ENCODE data around the gene PROX2. TPM values are rescaled to one million over a fixed set of nuclear protein-coding genes. Genes with fewer than 3 reads are reported as not detected.
A peak's percentile ranks its signal among the peaks of the same experiment; 100 is the strongest.

PROX2 gene
- total RNA-seq, 4 donors from 2014 or later: not detected

- TF ChIP-seq CTCF (IDR thresholded peaks at IDR 0.05): no peak
- ATAC-seq (ENCODE audit: low FRiP score) (no peak), DNase-seq (ENCODE audit: low spot score) (no peak)
Observed at GRCh38 chr14:74841230-74842207, 34.4 kb downstream of the PROX2 start.

- ATAC-seq (ENCODE audit: low FRiP score): no peak
- no peak for TF ChIP-seq CTCF (IDR thresholded peaks at IDR 0.05)
- DNase-seq (ENCODE audit: low spot score): no peak
Observed at GRCh38 chr14:74840603-74841030, 35.3 kb downstream of the PROX2 start.

GRCh38 chr14:74838166-74838565 lies 37.8 kb downstream of the PROX2 start:
- TF ChIP-seq CTCF (IDR thresholded peaks at IDR 0.05): no peak
- no peak for DNase-seq (ENCODE audit: low spot score)
- ATAC-seq (ENCODE audit: low FRiP score): peak; percentile 16

- ATAC-seq (ENCODE audit: low FRiP score) (no peak), DNase-seq (ENCODE audit: low spot score) (no peak)
- no peak for TF ChIP-seq CTCF (IDR thresholded peaks at IDR 0.05)
Observed at GRCh38 chr14:74836251-74836960, 39.5 kb downstream of the PROX2 start.

GRCh38 chr14:74835645-74836250 lies 40.2 kb downstream of the PROX2 start:
- TF ChIP-seq CTCF (IDR thresholded peaks at IDR 0.05): no peak
- no peak for ATAC-seq (ENCODE audit: low FRiP score)
- no peak for DNase-seq (ENCODE audit: low spot score)

GRCh38 chr14:74834692-74835392 lies 41.1 kb downstream of the PROX2 start:
- DNase-seq (ENCODE audit: low spot score) (no peak), ATAC-seq (ENCODE audit: low FRiP score) (no peak)
- TF ChIP-seq CTCF (IDR thresholded peaks at IDR 0.05): no peak
